Left lung (tissue), 10 donors: ENCODE results near the gene L3MBTL1. TPM values are rescaled to one million over a fixed set of nuclear protein-coding genes. Genes with fewer than 3 reads are reported as not detected.

Experiments used
- ATAC-seq: fragments of 200-7000 bp; cut with Tn5 transposase; one replicate; pipeline ENCODE4 v1.9.1; 2020; ENCODE audit warnings: moderate library complexity
- DNase-seq, 4 donors: peaks; one replicate each; pipeline ENCODE4 v3.0.0-alpha.2; 2013 to 2020
- H3K27ac ChIP-seq, 2 donors: fragments of 200-600 bp; sonication (generic) in 1 of 2; one replicate each; pipeline versions ENCODE4 v1.5.0 to v1.8.0; 2020 to 2021
- H3K27me3 ChIP-seq, 2 donors: fragments of 200-600 bp; sonication (generic) in 1 of 2; one replicate each; pipeline versions ENCODE4 v1.5.0 to v1.8.0; 2020 to 2021
- H3K36me3 ChIP-seq, 2 donors: fragments of 200-600 bp; sonication (generic) in 1 of 2; one replicate each; pipeline versions ENCODE4 v1.5.0 to v1.8.0; 2020 to 2021
- H3K4me1 ChIP-seq, 2 donors: fragments of 200-600 bp; one replicate each; pipeline ENCODE4 v1.8.0; 2021
- H3K4me3 ChIP-seq, 2 donors: fragments of 200-600 bp; sonication (generic) in 1 of 2; one replicate each; pipeline versions ENCODE4 v1.5.0 to v1.8.0; 2020 to 2021; ENCODE audit warnings: mild to moderate bottlenecking in 1 of 2
- H3K9me3 ChIP-seq, 2 donors: fragments of 200-600 bp; sonication (generic) in 1 of 2; one replicate each; pipeline versions ENCODE4 v1.5.0 to v1.8.0; 2020 to 2021
- intact Hi-C, 2 donors: fragments of 100-400 bp; cut with DNase I; formaldehyde crosslinking; loops; one replicate each; pipeline versions ENCODE4 v1.11.2 to v1.14.2; 2022
- polyA plus RNA-seq, 6 donors: library from polyadenylated mRNA; unstranded; fragments of 120-200 nt; gene quantifications; one replicate each; pipeline ENCODE4 v1.2.1, GENCODE V29; 2013; ENCODE audit not compliant: insufficient read length in 6 of 6
- total RNA-seq, 2 donors: library from RNA; stranded (reverse); fragmentation: NEBNext Ultra II Directional; extraction: Animal tissue kit (Norgen Biotek cat#: 25700); gene quantifications; one replicate each; pipeline ENCODE4 v1.2.1, GENCODE V29; 2021
- TF ChIP-seq, protein P1 (sequence below), 2 donors: fragments of 200-600 bp; sonication (generic) in 1 of 2; IDR thresholded peaks; one replicate each; pipeline versions ENCODE4 v1.5.0 to v1.8.0; 2021; ENCODE audit warnings: antibody characterized with exemption in 2 of 2
- donor health status: DM: no; HTN: yes; CAD: no.
- donor health status: DM: no; HTN: no; CAD: no.

The L3MBTL1 gene
- total and polyA plus RNA-seq, 8 donors: 8.1 to 25.4 (median 19.7) TPM

GRCh38 chr20:43531091-43531443 lies 23.6 kb downstream of the L3MBTL1 start:
- Histone ChIP-seq H3K36me3 (peaks cover 0 to 6% of the 10 kb centered on the region in 2 donors), H3K4me1 (no peaks in the 10 kb centered on the region), H3K27me3 (no peaks in the 10 kb centered on the region), H3K4me3 (no peak overlapping the region), H3K27ac (no peak overlapping the region), H3K9me3 (no peaks in the 10 kb centered on the region)
- ATAC-seq (no peak), DNase-seq (no peak)
- TF ChIP-seq, protein P1, sequence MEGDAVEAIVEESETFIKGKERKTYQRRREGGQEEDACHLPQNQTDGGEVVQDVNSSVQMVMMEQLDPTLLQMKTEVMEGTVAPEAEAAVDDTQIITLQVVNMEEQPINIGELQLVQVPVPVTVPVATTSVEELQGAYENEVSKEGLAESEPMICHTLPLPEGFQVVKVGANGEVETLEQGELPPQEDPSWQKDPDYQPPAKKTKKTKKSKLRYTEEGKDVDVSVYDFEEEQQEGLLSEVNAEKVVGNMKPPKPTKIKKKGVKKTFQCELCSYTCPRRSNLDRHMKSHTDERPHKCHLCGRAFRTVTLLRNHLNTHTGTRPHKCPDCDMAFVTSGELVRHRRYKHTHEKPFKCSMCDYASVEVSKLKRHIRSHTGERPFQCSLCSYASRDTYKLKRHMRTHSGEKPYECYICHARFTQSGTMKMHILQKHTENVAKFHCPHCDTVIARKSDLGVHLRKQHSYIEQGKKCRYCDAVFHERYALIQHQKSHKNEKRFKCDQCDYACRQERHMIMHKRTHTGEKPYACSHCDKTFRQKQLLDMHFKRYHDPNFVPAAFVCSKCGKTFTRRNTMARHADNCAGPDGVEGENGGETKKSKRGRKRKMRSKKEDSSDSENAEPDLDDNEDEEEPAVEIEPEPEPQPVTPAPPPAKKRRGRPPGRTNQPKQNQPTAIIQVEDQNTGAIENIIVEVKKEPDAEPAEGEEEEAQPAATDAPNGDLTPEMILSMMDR (IDR thresholded peaks at IDR 0.05): no peak
- intact Hi-C loops: no loop called here

DNA sequence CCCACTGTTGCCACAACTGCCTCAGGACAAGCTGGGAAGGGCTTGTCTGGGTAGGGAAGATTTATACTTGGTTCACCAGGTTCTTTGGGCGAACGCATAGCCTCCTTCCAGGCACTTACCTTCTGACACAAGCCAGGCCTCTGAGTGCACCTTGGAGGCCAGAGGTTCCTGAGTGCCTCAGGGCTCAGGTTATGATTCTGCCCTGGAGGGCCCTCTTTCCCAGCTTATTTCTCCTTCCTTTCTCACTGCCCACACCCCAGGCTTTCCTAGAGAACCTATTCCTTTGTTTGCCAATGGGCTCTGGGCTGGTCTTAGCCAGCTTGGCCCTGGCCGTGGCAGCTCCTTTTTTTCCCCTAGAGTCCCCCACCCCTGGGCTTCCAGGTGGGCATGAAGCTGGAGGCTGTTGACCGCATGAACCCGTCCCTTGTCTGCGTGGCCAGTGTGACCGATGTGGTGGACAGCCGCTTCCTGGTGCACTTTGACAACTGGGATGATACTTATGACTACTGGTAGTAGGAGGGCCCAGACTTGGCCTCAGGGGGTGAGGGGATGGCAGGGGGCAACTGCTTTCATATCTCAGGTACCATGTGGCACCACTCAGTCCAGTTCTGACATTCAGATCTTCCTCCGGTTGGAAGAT lies 25.0 kb downstream of the L3MBTL1 start:
- no peak for DNase-seq
- ATAC-seq: no peak
- Histone ChIP-seq H3K36me3 (peaks cover 0 to 10% of the 10 kb centered on the region in 2 donors), H3K27ac (no peak overlapping the region), H3K4me3 (no peak overlapping the region), H3K27me3 (no peaks in the 10 kb centered on the region), H3K4me1 (no peaks in the 10 kb centered on the region), H3K9me3 (no peaks in the 10 kb centered on the region)
- TF ChIP-seq, protein P1 (IDR thresholded peaks at IDR 0.05): no peak
- intact Hi-C loops: no loop called here

DNA sequence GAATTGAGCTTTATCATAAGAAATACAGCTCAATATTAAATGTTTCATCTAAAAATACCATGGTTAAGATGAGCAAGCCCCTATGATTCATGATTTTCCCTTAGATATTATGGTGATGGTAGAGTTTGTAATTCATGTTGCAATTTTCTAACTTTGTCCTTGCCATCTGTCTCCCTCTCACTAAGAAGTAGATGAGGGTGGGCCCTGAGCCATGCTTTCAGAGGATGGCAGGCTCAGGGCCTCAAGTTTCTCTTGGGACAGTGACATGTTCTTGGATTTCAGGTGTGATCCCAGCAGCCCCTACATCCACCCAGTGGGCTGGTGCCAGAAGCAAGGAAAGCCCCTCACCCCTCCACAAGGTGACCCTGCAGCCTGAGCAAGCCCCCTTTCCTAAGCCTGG lies 25.6 kb downstream of the L3MBTL1 start:
- Histone ChIP-seq H3K27ac (no peak overlapping the region), H3K4me3 (no peak overlapping the region), H3K36me3 (peaks cover 0 to 10% of the 10 kb centered on the region in 2 donors), H3K4me1 (peaks cover 0 to 4% of the 10 kb centered on the region in 2 donors), H3K27me3 (no peaks in the 10 kb centered on the region), H3K9me3 (no peaks in the 10 kb centered on the region)
- intact Hi-C loops: no loop called here
- DNase-seq (no peak), ATAC-seq (no peak)
- TF ChIP-seq, protein P1 (IDR thresholded peaks at IDR 0.05): no peak

DNA sequence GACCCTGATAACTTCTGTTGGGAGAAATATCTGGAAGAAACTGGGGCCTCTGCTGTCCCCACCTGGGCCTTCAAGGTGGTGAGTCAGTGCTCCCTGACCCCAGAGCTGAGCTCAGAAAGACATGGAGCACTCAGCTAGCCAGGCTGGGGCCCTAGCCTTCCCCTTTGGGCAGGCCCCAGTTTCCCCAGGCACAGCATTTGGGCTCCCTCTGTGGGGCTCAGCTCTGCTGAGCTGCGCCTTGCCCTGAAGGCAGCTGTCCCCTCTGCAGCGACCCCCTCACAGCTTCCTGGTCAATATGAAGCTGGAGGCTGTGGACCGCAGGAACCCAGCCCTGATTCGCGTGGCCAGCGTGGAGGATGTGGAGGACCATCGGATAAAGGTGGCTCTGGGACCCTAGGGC lies 26.5 kb downstream of the L3MBTL1 start:
- peaks cover 0 to 8% of the 10 kb centered on the region in 2 donors for H3K4me1 ChIP-seq
- H3K27ac ChIP-seq: no peak overlapping the region
- no peaks in the 10 kb centered on the region for H3K27me3 ChIP-seq
- DNase-seq: no peak
- ATAC-seq: no peak
- TF ChIP-seq, protein P1 (IDR thresholded peaks at IDR 0.05): no peak
- intact Hi-C loops: no loop called here
- no peak overlapping the region for H3K4me3 ChIP-seq
- peaks cover 0 to 10% of the 10 kb centered on the region in 2 donors for H3K36me3 ChIP-seq
- H3K9me3 ChIP-seq: no peaks in the 10 kb centered on the region

GRCh38 chr20:43534791-43535350 lies 27.4 kb downstream of the L3MBTL1 start:
- no peak overlapping the region for H3K27ac ChIP-seq
- DNase-seq: no peak
- peaks cover 0 to 10% of the 10 kb centered on the region in 2 donors for H3K36me3 ChIP-seq
- no peak for ATAC-seq
- no peak overlapping the region for H3K4me3 ChIP-seq
- intact Hi-C loops: no loop called here
- peaks cover 0 to 8% of the 10 kb centered on the region in 2 donors for H3K4me1 ChIP-seq
- no peaks in the 10 kb centered on the region for H3K9me3 ChIP-seq
- TF ChIP-seq, protein P1 (IDR thresholded peaks at IDR 0.05): no peak
- no peaks in the 10 kb centered on the region for H3K27me3 ChIP-seq
